GM18517 (cell line): ENCODE measurements around the gene RDX.
"Not testable (repeated sequence)": the region's sequence is repeated elsewhere in the genome, so short reads cannot be mapped to it uniquely, and the experiment has no call there.

ENCODE experiments used
- ATAC-seq: cut with Tn5 transposase; IDR thresholded peaks from one replicate; pipeline ENCODE4 v1.9.1; 2021; ENCODE audit warnings: mild to moderate bottlenecking, moderate library complexity; ENCODE audit not compliant: unreplicated experiment

The RDX gene

DNA sequence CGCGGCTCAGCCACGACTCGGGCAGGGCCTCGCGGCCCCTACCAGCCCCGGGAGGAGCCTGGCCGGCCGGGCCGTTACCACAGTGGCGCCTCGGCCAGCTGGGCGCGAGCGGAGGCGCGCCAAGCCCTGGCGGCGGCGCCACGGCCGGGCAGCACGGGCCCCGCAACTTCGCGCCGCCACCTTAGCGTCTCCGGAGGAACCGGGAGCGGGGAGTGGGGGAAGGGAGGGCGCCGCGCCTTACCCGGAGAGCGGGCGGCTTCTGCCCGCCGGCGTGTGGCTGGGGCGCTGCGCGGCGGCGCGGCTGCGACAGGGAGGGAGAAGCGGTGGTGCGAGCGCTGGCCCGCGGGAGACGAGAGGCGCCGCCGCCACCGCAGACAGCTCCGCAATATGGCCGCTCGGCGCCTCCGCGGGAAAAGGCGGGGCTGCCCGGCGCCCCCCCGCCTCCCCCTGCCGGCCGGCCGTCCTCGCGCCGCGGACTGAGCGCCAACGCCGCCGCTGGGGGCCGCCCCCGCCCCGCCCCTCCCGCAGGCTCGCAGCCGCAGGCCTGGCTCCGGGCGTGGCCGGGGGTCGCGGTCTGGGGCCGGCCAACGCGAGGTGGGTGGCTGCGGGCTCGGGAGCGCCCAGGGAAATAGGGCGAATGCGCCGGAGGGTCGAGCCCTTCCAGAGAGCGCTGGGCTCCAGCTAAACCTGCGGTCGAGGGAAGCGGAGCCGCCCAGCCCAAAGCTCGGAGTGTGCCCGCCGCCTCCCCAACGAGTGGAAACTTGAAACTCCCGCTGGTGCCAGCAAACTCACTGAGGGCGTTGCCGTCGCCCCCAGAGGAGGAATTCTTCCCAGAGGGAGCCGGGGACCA, at the start of gene RDX:
Gene RDX, minus strand, starts transcription at position 389 of the 850 bp plus-strand sequence. CDS start 16,922 bp downstream, outside the sequence.
- ATAC-seq: peak; percentile 73

DNA sequence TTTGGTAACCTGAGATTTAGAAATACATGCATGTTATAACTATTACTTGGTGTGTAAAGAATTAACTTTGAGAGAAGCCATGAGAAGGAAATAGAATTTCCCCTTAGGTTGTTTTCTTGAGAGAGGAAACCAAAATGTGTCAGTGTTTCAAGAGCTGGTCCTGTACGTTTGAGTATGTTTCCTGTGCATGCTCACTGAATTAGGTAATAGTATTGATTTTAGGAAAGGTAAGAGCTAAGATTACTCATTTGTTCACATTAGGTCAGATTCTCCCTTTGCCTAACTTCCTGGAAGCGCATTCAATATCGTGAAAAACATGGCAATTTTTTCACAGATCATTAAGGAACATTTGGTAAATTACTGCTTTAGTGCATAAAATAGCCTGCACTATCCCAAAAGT, 49.3 kb upstream of the RDX start:
- ATAC-seq: peak; percentile 32

DNA sequence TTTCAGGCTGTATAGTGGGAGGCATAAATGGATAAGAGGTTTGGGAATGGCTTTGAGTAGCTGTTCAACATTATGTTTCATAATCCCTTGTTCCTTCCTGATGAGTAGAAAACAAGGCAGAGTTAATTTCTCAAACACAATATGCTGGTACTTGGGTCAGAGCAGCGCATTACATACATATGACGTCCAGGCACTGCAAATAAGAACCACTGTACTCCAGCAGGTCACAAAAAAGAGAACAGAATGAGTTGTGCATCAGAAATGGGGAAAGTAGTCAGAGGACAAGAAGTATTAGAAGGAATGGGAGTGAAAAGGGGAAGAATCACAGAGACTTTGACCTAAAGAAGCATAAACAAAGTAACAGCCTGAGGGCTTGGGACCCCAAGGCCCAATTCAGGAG, 44.0 kb upstream of the RDX start:
- ATAC-seq: no peak

DNA sequence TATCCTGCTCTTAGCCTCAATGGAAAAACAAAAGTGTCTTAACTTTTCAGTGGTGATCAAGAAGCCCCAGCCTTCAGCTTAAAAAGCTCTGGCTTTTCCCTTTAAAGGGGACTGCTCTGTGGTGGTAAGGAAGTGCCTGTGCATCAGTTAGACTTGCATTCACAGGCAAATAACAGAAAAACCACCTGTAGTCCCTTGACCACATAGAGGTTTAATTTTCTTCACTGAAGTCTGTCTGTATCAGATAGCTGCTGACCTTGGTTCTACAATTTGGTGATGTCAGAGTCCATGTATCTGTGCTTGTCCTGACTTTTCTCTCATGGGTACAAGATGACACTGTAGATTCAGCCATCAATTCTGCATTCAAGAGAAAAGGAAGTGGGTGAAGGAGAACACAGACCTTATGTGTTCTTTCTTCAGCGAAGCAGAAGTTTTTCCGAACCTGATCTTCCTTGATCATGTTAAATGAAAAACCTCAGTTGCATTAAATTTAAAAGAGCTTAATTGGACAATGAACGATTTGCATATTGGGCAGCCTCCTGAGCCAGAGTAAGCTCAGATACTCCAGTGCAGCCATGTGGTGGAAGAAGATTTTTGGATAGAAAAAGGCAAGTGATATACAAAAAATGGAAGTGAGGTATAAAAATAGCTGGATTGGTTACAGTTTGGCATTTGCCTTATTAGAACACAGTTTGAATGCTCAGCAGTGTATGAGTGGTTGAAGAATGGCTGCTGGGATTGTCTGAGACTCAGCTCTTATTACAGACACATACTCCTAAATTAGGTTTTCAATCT, 43.2 kb upstream of the RDX start:
- no peak for ATAC-seq

DNA sequence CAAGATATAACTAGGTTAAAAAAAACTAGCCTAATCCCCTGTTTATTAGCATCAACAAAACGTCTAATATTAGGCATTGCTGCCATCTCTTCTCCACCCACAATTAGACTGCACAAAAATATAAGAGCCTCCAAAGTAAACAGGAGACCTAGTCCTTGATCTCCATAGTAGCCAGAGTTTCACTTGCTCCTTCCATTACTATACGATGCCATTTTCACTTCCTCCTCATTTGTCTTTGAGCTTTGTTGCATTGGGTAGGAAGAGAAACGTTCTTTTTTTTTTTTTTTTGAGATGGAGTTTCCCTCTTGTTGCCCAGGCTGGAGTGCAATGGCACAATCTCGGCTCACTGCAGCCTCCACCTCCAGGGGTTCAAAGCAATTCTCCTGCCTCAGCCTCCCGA, 42.3 kb upstream of the RDX start:
- ATAC-seq: no peak

DNA sequence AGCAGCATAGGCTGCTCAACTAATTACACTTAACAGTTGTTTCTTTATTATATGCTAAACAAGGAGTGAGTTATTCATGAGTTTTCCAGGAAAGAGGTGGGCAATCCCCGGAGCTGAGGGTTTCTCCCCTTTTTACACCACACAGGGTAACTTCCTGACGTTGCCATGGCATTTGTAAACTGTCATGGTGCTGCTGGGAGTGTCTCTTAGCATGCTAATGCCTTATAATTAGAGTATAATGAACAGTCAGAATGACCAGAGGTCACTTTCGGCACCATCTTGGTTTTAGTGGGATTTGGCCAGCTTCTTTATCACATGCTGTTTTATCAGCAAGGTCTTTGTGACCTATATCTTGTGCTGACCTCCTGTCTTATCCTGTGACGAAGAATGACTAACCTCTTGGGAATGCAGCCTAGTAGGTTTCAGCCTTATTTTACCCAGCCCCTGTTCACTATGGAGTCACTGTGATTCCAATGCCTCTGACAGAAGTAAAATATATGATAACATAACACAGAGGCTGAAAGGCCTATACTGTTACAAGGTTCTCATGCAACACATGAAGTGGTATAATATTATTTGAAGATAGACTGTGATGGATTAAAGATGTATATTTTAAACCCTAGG, 41.3 kb upstream of the RDX start:
- ATAC-seq: no peak

DNA sequence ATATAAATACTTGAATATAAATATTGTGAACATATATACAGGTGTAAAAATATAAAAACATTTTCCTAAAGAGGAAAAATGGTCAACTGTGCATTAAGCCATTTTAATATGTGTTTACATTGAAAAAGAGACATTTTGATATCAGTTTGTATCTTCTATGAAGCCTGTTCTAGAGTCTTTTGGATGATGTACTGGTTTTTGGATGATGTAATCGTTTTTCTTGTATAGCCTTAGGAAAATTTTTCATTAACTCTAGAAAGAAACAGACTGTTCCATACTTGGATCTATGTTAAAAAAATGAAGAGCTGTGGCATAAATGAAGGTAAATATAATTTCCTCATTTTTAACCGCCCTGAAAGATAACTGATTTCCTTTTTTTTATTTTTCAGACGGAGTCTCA, 39.6 kb upstream of the RDX start:
- no peak for ATAC-seq

DNA sequence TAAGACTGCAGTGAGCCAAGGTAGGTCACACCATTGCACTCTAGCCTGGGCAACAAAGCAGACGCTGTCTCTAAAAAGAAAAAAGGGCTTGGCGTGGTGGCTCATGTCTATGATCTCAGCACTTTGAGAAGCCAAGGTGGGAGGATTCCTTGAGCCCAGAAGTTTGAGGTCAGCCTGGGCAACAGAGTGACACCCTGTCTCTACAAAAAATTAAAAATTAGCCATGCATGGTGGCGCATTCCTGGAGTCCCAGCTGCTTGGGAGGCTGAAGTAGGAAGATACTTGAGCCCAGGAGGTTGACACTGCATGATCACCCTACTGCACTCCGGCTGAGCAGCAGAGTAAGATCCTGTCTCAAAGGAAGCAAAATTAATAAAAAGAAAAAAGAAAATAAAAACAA, 38.9 kb upstream of the RDX start:
- ATAC-seq: no peak

DNA sequence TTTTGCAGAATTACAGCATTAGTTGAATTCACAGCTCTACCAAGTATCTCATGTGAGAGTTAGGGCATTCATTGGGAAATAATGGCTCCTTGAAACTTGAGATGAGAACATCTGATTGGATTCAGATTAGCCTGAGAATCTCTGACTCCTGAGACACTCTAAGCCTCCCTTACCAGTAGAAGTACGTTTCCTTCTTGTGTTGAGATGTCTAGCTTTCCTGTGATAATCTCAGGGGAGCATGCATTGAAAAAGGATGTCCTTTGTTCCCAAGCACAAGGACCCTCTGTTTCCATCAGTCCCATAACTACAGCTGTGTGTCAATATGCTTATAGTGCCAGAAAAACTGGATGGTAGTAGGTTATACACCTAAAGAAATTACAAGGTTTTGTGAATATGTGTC, 35.2 kb upstream of the RDX start:
- ATAC-seq: no peak

DNA sequence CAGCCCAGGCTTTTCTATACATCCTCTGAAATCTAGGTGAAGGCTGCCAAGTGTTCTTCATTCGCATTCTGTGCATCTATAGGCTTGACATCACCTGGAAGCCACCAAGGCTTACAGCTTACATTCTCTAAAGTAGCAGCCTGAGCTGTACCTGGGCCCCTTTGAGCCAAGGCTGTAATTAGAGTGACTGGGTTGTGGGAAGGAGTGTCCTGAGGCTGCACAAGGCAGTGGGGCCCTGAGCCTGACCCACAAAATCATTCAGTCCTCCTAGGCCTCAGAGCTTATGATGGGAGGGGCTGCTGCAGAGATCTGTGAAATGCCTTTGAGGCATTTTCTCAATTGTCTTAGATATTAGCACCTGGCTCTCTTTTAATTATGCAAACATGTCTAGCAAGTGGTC, 33.0 kb upstream of the RDX start:
- no peak for ATAC-seq

DNA sequence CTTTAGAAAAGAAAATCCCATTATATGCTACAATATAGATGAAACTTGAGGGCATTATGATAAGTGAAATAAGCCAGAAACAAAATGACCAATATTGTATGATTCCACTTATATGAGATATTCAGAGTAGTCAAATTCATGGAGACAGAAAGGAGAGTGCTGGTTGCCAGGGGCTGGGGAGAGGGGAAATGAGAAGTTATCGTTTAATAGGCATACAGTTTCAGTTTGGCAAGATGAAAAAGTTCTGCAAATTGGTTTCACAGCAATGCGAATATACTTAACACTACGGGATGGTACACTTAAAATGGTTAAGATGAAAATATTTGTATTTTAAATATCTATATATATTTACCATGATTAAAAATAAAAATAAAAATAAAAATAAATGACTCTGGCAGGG, 31.1 kb upstream of the RDX start:
- no peak for ATAC-seq

DNA sequence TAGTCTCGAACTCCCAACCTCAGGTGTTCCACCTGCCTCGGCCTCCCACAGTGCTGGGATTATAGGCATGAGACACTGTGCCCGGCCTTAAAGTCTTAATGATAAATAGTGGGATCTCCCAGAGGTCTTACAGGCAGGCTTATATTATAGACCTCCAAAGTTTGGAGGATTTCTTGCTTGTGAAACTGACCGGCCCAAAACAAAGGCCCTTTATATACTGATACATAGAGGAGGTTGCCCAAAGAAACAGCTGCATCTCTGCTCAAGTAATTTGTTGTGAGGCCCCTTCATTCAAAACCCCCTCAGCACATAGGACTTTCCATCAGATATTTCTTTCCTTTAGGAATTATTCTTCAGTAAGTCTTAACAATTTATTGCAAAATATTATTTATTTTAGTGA, 27.4 kb upstream of the RDX start:
- ATAC-seq: no peak

DNA sequence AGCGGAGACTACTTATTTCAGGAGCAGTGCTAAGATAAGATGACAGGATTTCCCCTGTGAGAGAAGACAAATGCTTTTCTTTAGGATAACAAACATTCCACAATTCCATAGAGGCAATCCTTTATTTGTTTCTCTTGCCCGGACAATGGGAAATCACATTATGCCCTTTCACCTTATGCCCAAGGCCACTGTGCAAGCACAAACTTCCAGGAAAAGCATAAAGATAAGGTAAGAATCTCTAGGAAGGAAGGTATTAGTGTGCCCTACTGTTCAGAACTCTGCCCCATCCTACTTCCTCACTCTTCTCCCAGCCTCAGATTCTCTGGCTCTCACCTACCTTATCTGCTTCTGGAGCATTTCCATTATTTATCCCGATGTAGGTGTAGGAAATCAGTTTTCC, 23.1 kb upstream of the RDX start:
- no peak for ATAC-seq

DNA sequence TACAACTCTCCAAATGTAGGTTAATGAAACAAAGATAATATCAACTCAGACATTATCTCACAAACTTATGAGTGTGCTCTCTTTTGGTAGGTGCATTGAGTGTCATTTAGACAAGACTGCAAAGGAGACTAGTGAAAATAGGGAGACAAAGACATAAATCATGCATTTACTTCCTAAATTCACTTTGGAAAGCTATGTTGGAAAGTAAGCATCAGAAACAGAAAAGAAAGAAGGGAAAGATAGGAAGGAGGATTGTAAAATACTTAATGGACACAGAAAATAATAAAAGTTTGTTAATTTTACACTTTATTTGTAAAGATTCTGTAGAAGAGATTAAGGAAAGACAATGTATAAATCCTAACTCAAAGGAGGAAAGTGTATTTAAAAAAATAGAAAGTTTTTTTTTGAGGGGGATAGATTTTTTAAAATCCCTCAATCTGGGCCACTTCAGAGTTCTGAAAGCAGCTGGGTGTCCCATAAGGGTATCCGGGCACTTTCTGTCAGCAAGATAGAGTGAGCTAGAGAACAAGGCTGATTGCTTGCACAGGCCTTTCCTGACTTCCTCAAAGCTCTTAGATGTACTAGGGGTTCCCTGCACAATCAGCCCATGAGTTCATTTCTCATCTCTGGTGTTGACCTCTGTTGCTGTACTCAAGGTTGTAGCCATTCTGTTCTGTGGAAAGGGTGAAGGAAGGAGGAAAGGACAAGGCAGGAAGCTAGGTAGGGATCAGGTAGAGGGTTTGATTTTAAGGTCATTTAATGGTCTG, 22.4 kb upstream of the RDX start:
- no peak for ATAC-seq

DNA sequence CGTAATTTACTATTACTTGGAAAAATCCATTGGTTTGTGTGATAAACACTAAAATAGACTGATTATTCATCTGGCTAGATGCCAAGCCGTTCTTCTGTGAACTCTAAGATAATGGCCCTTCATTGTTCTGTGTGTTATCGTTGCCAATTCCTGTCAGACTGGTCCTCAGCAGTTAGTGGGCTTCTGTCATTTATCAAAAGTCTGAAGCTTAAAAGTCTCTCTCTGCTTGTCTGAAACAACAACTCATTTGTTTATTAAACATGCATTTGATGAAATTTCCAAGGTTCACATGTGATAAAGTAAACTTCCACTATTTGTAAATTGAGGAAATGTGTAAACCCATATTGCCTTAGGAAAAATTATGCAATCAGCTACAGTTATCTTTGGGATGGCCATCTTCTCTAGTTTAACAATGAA, 21.1 kb upstream of the RDX start:
- ATAC-seq: no peak

DNA sequence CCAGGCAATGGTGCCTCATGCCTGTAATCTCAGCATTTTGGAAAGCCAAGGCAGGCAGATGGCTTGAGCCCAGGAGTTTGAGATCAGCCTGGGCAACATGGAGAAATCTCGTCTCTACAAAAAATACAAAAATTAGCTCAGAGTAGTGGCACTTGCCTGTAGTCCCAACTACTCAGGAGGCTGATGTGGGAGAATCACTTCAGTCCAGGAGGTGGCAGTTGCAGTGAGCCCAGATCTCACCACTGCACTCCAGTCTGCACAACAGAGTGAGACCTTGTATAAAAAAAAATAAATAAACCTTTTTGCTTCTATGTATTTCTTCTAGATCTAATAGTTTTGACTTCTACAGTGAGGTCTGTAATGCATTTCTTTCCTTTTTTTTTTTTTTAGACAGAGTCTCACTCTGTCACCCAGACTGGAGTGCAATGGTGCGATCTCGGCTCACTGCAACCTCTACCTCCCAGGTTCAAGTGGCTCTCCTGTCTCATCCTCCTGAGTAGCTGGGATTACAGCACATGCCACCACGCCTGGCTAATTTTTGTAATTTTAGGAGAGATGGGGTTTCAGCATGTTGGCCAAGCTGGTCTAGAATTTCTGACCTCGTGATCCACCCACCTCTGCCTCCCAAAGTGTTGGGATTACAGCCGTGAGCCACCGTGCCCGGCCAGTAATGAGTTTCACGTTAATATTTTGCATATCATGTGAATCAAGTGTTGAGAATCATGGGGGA, 18.1 kb upstream of the RDX start:
- no peak for ATAC-seq

DNA sequence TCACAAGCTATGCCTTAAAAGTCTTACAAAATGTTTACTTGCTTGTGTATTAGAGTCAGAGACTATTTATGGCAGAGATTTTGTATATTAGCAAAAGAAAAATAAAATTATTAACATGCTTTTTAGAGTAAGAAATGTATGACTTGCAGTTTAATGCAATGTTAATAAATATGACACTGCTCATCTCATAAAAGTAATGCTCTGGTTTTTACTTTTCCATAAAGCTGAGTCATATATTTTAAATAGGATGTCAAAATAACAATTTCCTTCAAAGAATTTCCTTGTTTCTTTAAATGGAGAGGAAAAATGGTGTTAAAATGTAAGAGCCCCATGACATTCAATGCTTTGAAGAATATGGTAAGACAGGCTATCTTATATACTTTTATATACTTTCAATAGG, 16.3 kb upstream of the RDX start:
- ATAC-seq: no peak

DNA sequence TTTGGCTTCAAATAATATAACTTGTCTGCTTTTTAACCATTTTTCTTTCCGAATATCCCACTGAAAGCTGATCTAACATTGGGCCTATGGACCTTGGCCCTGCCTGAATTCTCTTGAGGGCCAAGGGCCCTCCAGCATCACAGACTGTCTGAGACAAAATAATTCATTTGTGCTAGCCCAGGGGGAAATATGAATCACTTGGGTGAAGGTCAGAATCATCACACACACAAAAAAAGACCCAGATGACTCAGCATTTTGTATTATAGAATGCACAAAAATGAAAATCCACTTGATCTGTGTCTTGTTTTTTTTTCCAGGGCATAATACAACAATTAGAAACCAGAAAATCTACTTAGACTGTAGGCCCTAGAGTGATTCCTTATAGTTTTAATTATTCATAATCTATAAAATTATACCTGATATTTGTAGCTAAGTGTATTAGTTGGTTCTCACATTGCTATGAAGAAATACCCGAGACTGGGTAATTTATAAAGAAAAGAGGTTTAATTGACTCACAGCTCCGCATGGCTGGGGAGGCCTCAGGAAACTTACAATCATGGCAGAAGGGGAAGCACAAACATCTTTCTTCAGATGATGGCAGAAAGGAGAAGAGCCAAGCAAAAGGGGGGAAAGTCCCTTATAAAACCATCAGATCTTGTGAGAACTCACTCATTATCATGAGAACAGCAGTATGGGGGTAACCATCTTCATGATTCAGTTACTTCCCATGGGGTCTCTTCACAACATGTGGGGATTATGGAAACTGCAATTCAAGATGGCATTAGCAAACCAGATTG, 15.6 kb upstream of the RDX start:
- ATAC-seq: no peak

DNA sequence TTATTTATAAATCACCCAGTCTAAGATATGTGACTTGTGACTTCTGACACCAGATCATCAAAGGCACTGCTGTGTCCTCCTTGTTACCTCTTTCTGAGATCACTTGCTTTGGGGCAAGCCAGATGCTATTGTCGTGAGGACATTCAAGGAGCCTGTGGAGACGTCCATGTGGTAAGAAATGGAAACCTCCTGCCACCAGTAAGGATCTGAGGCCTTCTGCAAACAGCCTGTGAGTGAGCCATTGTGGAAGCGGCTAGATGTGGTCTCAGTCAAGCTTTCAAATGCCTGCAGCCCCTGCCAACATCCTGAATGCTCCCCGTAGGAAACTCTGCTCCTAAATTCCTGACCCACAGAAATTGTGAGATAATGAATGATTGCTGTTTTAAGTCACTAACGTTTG, 11.7 kb upstream of the RDX start:
- no peak for ATAC-seq

DNA sequence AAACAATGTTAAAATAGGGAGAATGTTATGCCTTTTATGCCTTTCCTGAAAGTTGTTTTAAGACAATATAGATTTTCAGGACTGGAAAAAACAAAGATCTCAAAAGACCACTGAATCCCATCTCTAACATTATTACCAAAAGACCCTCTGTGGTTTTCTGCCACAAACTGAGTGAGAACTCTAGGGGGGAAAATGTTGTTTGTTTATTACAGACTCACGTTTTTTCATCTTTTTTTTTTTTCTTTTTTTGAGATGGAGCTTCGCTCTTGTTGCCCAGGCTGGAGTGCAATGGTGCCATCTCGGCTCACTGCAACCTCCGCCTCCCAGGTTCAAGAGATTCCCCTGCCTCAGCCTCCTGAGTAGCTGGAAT, 9.6 kb upstream of the RDX start:
- ATAC-seq: not testable (repeated sequence)
